ENCODE data around the gene PEBP1. TPM values are rescaled to one million over a fixed set of nuclear protein-coding genes. Genes with fewer than 3 reads are reported as not detected.

The PEBP1 gene
- total RNA-seq, 2 experiments from 2014 or later: 75.5 to 76.7 TPM

DNA sequence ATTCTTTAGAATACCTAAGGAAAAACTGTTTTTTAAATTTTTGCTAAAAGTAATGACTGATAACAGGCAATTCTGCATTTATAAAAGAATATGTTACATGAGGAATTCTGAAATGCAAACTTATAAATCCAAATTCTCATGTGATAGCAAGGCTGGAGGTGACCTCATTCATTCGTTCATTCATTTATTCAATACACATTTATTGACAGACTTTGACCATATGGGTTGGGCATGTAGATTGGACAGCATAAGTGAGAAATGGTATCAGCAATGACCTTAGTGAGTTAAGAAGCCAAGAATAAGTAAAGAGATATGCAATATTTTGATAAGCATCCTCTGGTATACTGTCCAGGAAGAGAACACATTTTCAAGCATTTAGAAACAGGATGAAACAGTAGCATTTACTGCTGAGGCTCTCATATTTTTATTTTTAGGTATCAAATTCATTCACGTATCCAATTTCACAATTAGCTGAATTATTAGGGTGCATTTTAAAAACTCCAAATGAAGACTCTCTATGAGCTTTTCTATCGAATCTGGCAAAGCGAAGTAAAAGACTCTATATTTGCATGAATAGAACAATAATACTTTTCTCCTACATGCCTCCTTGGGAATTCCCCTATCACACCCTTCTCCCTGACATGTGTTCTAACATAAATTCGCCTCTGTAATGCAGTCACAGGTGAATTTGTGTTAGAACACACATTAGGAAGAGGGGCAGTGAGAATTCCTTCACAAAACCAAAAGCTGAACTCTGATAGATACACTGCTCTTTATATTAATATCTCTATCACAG, 49.9 kb downstream of the PEBP1 start:
- CTCF ChIA-PET: interaction anchor here (0.6 to 5.7 kb wide), 2 partner anchors 170 to 190 kb away, joined by 3 to 69 read pairs; partner anchors contain the start of gene SUDS3
- H3K4me3 Mint-ChIP-seq: no peak overlapping the region
- peaks cover 19% of the 10 kb centered on the region for H3K36me3 Mint-ChIP-seq (ENCODE audit: low read depth)
- no peaks in the 10 kb centered on the region for H3K9me3 Mint-ChIP-seq
- no peaks in the 10 kb centered on the region for H3K27me3 Mint-ChIP-seq
- H3K4me1 Mint-ChIP-seq: peaks cover 6% of the 10 kb centered on the region
- POLR2A ChIA-PET: no interaction called here
- DNase-seq: no peak
- H3K27ac Mint-ChIP-seq: no peak overlapping the region

DNA sequence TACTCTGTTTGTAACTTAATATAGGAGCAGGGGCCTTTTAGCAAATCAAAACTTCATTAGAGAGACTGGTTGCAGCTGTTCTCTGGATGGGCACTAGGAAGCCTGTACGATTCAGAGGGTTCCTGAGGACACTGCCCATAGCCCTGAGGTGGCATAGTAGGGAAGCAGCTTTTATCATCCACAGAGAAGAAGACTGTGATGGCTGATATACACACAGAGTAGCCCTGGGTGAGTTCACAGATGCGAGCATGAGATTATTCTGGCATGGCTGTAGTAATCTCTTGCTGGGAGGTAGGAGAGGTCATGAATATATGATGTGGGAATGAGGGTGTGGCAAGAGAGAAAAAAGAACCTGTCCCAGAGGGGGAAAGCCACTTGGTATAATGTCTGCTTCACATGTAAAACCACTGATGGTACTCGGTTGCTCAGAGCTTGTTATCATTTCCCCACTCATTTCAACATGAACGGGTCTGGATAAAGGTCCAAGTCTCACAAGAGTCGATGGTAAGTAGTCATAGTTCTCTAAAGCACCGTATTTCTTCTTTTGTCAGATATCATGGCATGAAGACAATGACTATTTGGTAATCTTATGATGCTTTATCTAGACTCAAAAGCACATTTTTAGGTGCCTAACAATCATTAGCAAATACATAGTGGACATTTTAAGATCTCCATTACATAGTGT, 52.0 kb downstream of the PEBP1 start:
- POLR2A ChIA-PET: no interaction called here
- Mint-ChIP-seq H3K27ac (no peak overlapping the region), H3K27me3 (no peaks in the 10 kb centered on the region), H3K4me3 (no peak overlapping the region), H3K36me3 (ENCODE audit: low read depth) (peaks cover 12% of the 10 kb centered on the region), H3K9me3 (no peaks in the 10 kb centered on the region), H3K4me1 (peaks cover 1% of the 10 kb centered on the region)
- no peak for DNase-seq
- CTCF ChIA-PET: interaction anchor here (1.0 kb wide), 1 partner anchor 52 kb away, joined by 3 read pairs; the partner anchor contains the start of gene PEBP1

DNA sequence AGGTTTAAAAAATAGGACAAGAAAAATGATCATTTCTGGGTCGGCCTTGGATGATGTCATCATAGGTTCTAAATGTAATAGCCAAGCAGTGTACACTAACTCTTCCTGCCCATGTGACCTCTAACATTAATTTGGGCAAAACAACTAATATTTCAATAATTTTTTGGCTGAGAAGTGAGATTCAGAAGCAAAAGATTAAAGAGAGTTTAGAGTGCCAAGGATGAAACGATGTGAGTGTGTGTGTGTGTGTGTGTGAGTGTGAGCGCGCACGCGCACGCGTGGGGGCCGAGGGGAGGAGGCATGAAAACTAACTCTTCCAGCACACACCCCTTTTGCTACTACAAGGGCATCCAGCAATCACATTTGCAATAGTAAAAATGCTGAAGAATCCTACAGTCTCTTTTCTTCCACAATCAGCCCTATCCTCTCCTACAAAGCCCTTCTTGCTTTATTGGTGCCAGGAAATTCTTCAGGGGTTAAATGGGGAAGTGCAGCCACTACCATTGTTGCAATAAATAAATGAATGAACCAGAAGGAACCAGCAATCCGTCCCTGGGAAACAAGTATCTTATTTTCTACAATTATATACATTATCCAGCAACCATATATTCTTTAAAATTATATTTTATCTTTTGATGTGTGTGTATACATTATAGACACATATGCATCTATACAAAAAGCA, 52.9 kb downstream of the PEBP1 start:
- peaks cover 12% of the 10 kb centered on the region for H3K36me3 Mint-ChIP-seq (ENCODE audit: low read depth)
- H3K9me3 Mint-ChIP-seq: no peaks in the 10 kb centered on the region
- no peaks in the 10 kb centered on the region for H3K4me1 Mint-ChIP-seq
- H3K4me3 Mint-ChIP-seq: no peak overlapping the region
- no peaks in the 10 kb centered on the region for H3K27me3 Mint-ChIP-seq
- ChIA-PET CTCF (interaction anchor here (1.0 kb wide), 1 partner anchor 187 kb away, joined by 4 read pairs; the partner anchor contains the start of gene SUDS3), POLR2A (no interaction called here)
- no peak for DNase-seq
- H3K27ac Mint-ChIP-seq: no peak overlapping the region

DNA sequence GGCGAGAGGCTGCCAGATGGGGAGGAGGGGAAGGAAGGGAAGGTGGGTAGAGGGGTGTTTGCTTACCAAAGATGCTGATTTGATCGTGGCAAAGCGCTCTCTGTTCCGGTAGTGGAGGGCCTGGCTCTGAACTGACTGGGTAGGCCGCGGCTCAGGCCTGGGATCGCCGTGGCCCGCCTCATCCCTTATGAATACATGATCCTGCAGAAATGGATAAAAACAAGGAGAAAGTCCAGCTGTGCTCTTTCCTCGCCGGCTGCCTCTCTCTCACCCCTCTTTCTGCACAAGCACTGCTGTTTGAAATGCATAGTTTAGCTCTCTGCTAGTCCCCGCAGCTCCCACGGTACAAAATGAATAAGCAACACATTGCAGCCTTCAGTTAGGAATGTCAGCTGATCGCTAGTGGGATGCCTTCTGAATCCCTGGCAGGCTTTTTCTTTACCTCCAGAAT, 53.8 kb downstream of the PEBP1 start:
- Mint-ChIP-seq H3K27me3 (no peaks in the 10 kb centered on the region), H3K36me3 (ENCODE audit: low read depth) (peaks cover 16% of the 10 kb centered on the region), H3K4me3 (no peak overlapping the region), H3K9me3 (no peaks in the 10 kb centered on the region), H3K4me1 (no peaks in the 10 kb centered on the region), H3K27ac (no peak overlapping the region)
- no peak for DNase-seq
- ChIA-PET POLR2A (no interaction called here), CTCF (interaction anchor here (1.0 kb wide), 1 partner anchor 186 kb away, joined by 4 read pairs; the partner anchor contains the start of gene SUDS3)

DNA sequence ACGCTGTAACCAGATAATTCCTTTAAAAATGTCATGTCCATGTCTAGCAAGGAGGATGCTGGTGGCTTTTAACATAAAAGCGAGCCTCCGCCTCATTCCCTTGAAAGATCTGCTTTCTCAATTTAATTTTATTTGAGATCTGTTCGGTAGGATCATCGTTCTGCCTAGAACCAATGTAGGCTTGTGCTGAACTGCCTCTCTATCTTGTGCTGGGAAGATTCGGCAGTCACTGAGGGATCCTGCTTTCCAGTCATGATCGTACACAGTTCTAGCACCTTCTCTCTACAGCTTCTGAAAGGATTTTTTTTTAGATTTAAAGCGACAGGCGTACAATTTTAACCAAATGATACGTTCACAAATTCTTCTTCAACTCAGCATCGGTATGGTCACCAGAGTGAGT, 54.3 kb downstream of the PEBP1 start:
- ChIA-PET CTCF (no interaction called here), POLR2A (no interaction called here)
- no peaks in the 10 kb centered on the region for H3K4me1 Mint-ChIP-seq
- no peaks in the 10 kb centered on the region for H3K27me3 Mint-ChIP-seq
- DNase-seq: no peak
- H3K27ac Mint-ChIP-seq: no peak overlapping the region
- peaks cover 17% of the 10 kb centered on the region for H3K36me3 Mint-ChIP-seq (ENCODE audit: low read depth)
- H3K4me3 Mint-ChIP-seq: no peak overlapping the region
- H3K9me3 Mint-ChIP-seq: no peaks in the 10 kb centered on the region

DNA sequence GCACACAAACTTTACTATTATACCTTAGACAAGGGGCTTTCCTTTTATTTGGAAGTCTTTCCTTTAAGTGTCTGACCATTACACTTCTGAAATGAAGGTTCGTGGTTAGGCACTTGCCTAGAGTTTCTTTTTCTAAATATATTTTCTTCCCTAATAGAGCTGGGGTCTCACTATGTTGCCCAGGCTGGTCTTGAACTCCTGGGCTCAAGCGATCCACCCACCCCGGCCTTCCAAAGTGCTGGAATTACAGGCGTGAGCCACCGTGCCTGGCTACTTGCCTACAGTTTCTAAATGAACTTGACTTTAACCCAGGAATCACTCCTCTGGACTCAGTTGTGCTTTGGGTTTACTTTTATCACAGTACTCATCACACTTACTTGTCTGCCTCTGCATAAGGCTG, 57.6 kb downstream of the PEBP1 start:
- no peak overlapping the region for H3K27ac Mint-ChIP-seq
- H3K9me3 Mint-ChIP-seq: no peaks in the 10 kb centered on the region
- H3K4me3 Mint-ChIP-seq: no peak overlapping the region
- H3K36me3 Mint-ChIP-seq (ENCODE audit: low read depth): peaks cover 26% of the 10 kb centered on the region
- ChIA-PET POLR2A (no interaction called here), CTCF (interaction anchor here (0.8 kb wide), 1 partner anchor 336 kb away, joined by 3 read pairs; no protein-coding TSS in a partner anchor)
- no peak for DNase-seq
- H3K27me3 Mint-ChIP-seq: no peaks in the 10 kb centered on the region
- peaks cover 1% of the 10 kb centered on the region for H3K4me1 Mint-ChIP-seq

DNA sequence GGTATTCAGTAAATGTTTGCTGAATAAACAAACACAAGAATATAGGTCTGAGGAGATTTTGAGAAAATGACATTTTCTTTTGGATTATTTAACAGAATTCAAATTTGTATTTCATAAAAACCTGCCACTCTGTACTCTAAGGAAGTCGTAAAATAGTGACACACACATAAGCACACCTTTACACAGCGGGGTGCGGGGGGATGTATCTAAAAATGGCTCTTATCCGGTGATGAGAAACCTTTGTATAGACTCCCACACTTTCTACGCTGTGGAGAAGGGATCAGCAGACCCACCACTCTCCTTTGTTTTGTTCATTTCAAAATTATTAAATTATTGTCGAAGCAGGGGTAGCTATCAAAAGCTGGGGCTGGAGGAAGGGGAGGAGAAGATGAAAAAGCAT, 58.0 kb downstream of the PEBP1 start:
- Mint-ChIP-seq H3K36me3 (ENCODE audit: low read depth) (peaks cover 27% of the 10 kb centered on the region), H3K27ac (no peak overlapping the region), H3K4me1 (peaks cover 1% of the 10 kb centered on the region), H3K4me3 (no peak overlapping the region), H3K9me3 (no peaks in the 10 kb centered on the region), H3K27me3 (no peaks in the 10 kb centered on the region)
- no peak for DNase-seq
- ChIA-PET POLR2A (no interaction called here), CTCF (no interaction called here)

Other genes with a start within 250 kb of the PEBP1 start
- not detected for gene KSR2, start 167.1 kb upstream of the PEBP1 start, total RNA-seq
- 10 to 100 TPM; 39.7 to 41.0 TPM for gene RFC5, start 119.4 kb upstream of the PEBP1 start, total RNA-seq
- gene WSB2, start 74.9 kb upstream of the PEBP1 start, total RNA-seq: 10 to 100 TPM; 49.6 to 53.9 TPM
- 1 to 10 TPM; 3.7 to 4.4 TPM for gene VSIG10, start 32.1 kb upstream of the PEBP1 start, total RNA-seq
- 10 to 100 TPM; 61.9 to 65.5 TPM for gene TAOK3, start 236.8 kb downstream of the PEBP1 start, total RNA-seq
- 10 to 100 TPM; 27.8 to 28.6 TPM for gene SUDS3, start 240.4 kb downstream of the PEBP1 start, total RNA-seq